Measurements from ENCODE around the gene SUCO. TPM values are rescaled to one million over a fixed set of nuclear protein-coding genes. Genes with fewer than 3 reads are reported as not detected.

Gene SUCO
- total RNA-seq, 1 donor from 2014 or later: 21.5 TPM

DNA sequence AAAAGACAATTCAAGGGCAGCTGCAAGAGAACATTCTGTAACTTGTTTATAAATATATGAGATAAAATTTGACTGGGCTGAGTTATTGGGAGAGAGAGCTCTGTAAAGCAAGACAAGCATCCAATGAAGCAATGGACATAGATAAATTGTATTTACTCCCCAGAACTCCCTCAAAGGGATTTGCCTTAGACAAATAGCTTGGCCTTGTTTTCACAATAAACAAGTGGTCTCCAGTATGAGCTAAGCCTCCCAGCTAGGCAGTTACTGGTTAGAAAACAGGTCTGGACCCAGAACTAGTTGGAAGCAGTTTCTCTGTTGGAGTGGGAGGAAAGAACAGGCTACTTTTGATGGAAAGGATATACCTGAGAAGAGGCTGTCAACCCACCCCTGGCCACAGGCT lies 25.2 kb upstream of the SUCO start:
- Histone ChIP-seq H3K4me1 (no peaks in the 10 kb centered on the region), H3K27me3 (ENCODE audit: low read depth) (no peaks in the 10 kb centered on the region), H3K36me3 (no peaks in the 10 kb centered on the region), H3K27ac (replicated peaks) (no peak overlapping the region), H3K9me3 (replicated peaks) (no peaks in the 10 kb centered on the region), H3K4me3 (no peak overlapping the region)
- intact Hi-C loops (cut with micrococcal nuclease): no loop called here
- TF ChIP-seq, protein P1, sequence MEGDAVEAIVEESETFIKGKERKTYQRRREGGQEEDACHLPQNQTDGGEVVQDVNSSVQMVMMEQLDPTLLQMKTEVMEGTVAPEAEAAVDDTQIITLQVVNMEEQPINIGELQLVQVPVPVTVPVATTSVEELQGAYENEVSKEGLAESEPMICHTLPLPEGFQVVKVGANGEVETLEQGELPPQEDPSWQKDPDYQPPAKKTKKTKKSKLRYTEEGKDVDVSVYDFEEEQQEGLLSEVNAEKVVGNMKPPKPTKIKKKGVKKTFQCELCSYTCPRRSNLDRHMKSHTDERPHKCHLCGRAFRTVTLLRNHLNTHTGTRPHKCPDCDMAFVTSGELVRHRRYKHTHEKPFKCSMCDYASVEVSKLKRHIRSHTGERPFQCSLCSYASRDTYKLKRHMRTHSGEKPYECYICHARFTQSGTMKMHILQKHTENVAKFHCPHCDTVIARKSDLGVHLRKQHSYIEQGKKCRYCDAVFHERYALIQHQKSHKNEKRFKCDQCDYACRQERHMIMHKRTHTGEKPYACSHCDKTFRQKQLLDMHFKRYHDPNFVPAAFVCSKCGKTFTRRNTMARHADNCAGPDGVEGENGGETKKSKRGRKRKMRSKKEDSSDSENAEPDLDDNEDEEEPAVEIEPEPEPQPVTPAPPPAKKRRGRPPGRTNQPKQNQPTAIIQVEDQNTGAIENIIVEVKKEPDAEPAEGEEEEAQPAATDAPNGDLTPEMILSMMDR (IDR thresholded peaks at IDR 0.05; ENCODE audit: borderline replicate concordance): no peak
- no peak for DNase-seq

DNA sequence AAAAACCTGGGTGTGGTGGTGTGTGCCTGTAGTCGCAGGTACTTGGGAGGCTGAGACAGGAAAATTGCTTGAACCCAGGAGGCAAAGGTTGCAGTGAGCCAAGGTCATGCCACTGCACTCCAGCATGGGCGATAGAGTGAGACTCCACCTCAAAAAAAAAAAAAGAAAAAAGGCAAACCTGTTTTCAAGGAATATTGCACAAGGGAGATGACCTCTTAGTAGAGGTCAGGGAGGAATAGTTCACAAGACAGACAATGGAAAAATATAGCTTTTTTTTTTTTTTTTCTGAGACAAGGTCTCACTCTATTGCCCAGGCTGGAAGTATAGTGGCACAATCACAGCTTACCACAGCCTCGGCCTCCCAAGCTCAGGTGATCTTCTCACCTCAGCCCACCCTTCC lies 22.5 kb upstream of the SUCO start:
- TF ChIP-seq, protein P1 (IDR thresholded peaks at IDR 0.05; ENCODE audit: borderline replicate concordance): no peak
- intact Hi-C loops (cut with micrococcal nuclease): no loop called here
- no peaks in the 10 kb centered on the region for H3K36me3 ChIP-seq
- H3K9me3 ChIP-seq (replicated peaks): no peaks in the 10 kb centered on the region
- H3K4me1 ChIP-seq: no peaks in the 10 kb centered on the region
- H3K4me3 ChIP-seq: no peak overlapping the region
- DNase-seq: no peak
- no peak overlapping the region for H3K27ac ChIP-seq (replicated peaks)
- H3K27me3 ChIP-seq (ENCODE audit: low read depth): no peaks in the 10 kb centered on the region

DNA sequence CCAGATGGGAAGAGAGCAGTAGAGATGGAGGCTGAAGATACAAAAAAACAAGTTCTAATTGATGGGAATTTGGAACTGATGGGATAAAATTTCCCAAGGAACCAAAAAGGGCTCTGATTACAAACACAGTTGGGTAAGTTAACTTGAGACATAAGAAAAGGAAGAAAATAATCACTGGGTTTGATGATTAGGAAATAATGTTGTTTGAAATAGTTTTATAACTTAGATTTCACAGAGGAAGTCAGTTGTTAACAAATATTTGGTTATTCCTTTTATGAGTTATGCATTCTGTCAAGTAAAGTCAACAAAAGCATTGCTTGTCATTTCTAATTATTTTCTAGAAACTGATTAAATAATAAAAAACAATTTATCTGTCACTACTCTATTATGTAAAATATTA lies 20.4 kb upstream of the SUCO start:
- Histone ChIP-seq H3K36me3 (no peaks in the 10 kb centered on the region), H3K4me1 (no peaks in the 10 kb centered on the region), H3K4me3 (no peak overlapping the region), H3K9me3 (replicated peaks) (no peaks in the 10 kb centered on the region), H3K27me3 (ENCODE audit: low read depth) (no peaks in the 10 kb centered on the region), H3K27ac (replicated peaks) (no peak overlapping the region)
- no peak for DNase-seq
- intact Hi-C loops (cut with micrococcal nuclease): no loop called here
- TF ChIP-seq, protein P1 (IDR thresholded peaks at IDR 0.05; ENCODE audit: borderline replicate concordance): no peak

DNA sequence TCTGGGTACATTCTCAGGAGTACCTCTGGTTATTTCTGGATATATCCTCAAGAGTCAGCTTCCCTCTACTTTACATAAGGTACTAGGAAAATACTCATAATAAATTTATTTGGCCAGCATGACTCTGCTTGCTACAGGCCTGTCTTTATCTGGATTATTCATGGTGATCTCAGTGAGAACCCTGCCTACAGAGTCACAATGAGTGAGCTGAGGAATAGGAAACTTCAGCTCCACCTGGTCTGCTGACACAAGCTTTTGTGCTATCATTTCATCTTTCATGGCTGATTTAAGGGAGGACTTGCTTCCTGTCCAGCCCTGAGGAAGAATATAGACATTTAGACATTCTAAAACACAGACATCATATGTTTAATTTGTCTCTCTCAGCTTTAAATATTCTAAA lies 19.5 kb upstream of the SUCO start:
- H3K9me3 ChIP-seq (replicated peaks): no peaks in the 10 kb centered on the region
- TF ChIP-seq, protein P1 (IDR thresholded peaks at IDR 0.05; ENCODE audit: borderline replicate concordance): no peak
- H3K36me3 ChIP-seq: no peaks in the 10 kb centered on the region
- H3K27ac ChIP-seq (replicated peaks): no peak overlapping the region
- H3K27me3 ChIP-seq (ENCODE audit: low read depth): no peaks in the 10 kb centered on the region
- no peaks in the 10 kb centered on the region for H3K4me1 ChIP-seq
- DNase-seq: no peak
- H3K4me3 ChIP-seq: no peak overlapping the region
- intact Hi-C loops (cut with micrococcal nuclease): no loop called here

DNA sequence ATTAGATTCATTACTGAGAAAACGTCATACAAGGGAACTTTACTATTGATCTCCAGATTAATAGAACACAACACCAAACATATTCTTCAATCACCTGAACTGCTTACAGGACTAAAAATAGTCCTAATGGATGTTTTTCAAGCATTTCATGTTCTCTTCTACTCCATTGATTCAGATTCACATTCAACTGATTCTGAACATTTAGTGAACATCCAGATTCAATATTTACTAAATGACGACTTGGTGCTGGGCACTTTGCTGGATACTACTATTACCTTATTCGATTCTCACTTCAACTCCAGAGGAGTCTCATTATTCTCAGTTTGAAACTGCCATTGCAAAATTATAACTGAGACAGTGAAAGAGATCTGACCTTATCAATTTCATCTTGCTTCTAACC lies 18.8 kb upstream of the SUCO start:
- no peaks in the 10 kb centered on the region for H3K4me1 ChIP-seq
- intact Hi-C loops (cut with micrococcal nuclease): no loop called here
- H3K9me3 ChIP-seq (replicated peaks): no peaks in the 10 kb centered on the region
- no peak for DNase-seq
- H3K27ac ChIP-seq (replicated peaks): no peak overlapping the region
- H3K4me3 ChIP-seq: no peak overlapping the region
- H3K36me3 ChIP-seq: no peaks in the 10 kb centered on the region
- no peaks in the 10 kb centered on the region for H3K27me3 ChIP-seq (ENCODE audit: low read depth)
- TF ChIP-seq, protein P1 (IDR thresholded peaks at IDR 0.05; ENCODE audit: borderline replicate concordance): no peak

DNA sequence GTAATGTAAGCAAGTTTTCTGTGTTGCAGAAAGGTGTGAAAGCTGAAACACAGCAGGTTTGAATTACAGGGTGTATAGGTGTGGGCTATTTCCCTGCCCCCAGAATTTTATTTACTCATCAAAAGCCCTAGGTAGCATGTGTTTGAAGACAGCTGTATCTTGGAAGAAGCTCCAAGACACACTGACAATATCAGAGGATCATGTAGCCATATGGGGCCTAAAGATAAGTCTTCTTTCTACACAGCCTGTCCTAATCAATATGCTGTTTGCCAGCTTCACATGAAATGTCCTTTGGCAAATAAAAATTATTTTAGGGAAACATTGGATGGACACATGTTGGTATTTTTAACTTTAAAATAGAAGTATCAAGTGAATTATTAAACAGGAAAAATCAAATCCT lies 17.5 kb upstream of the SUCO start:
- H3K9me3 ChIP-seq (replicated peaks): no peaks in the 10 kb centered on the region
- H3K27ac ChIP-seq (replicated peaks): no peak overlapping the region
- DNase-seq: no peak
- H3K27me3 ChIP-seq (ENCODE audit: low read depth): no peaks in the 10 kb centered on the region
- no peaks in the 10 kb centered on the region for H3K4me1 ChIP-seq
- no peak overlapping the region for H3K4me3 ChIP-seq
- TF ChIP-seq, protein P1 (IDR thresholded peaks at IDR 0.05; ENCODE audit: borderline replicate concordance): no peak
- intact Hi-C loops (cut with micrococcal nuclease): no loop called here
- H3K36me3 ChIP-seq: no peaks in the 10 kb centered on the region
